Chondrocyte (in vitro differentiated cells): ENCODE measurements around the gene RSRP1. TPM values are rescaled to one million over a fixed set of nuclear protein-coding genes. Genes with fewer than 3 reads are reported as not detected.

Source experiments
- DNase-seq: peaks from one replicate; pipeline ENCODE4 v3.0.0; 2021; ENCODE audit warnings: mixed read lengths, low spot score
- H3K27ac Mint-ChIP-seq: one replicate; pipeline ENCODE4 v1.8.0; 2021; ENCODE audit warnings: mild to moderate bottlenecking, moderate library complexity, mixed read lengths; ENCODE audit not compliant: unreplicated experiment
- H3K27me3 Mint-ChIP-seq: 2 replicates; pipeline ENCODE4 v1.8.0; 2021; ENCODE audit warnings: low read depth, mixed read lengths
- H3K36me3 Mint-ChIP-seq: 2 replicates; pipeline ENCODE4 v1.8.0; 2021; ENCODE audit warnings: low read depth, mixed read lengths
- H3K4me1 Mint-ChIP-seq: 2 replicates; pipeline ENCODE4 v1.8.0; 2021; ENCODE audit warnings: low read depth, mild to moderate bottlenecking, mixed read lengths
- H3K4me3 Mint-ChIP-seq: one replicate; pipeline ENCODE4 v1.8.0; 2021; ENCODE audit warnings: mild to moderate bottlenecking, moderate library complexity, mixed read lengths; ENCODE audit not compliant: unreplicated experiment
- H3K9me3 Mint-ChIP-seq: 2 replicates; pipeline ENCODE4 v1.8.0; 2021; ENCODE audit warnings: low read depth, mixed read lengths
- total RNA-seq: library from RNA; stranded (reverse); gene quantifications from 3 replicates; pipeline ENCODE4 v1.2.1, GENCODE V29; 2021
- TF ChIP-seq, protein P1 (sequence below): fragments of 200-600 bp; sonication (generic); IDR thresholded peaks from 2 replicates; pipeline ENCODE4 v1.5.0; 2021; ENCODE audit warnings: antibody characterized with exemption, mild to moderate bottlenecking, moderate library complexity

Gene RSRP1
- total RNA-seq, 1 donor from 2014 or later = 76.4 TPM

DNA sequence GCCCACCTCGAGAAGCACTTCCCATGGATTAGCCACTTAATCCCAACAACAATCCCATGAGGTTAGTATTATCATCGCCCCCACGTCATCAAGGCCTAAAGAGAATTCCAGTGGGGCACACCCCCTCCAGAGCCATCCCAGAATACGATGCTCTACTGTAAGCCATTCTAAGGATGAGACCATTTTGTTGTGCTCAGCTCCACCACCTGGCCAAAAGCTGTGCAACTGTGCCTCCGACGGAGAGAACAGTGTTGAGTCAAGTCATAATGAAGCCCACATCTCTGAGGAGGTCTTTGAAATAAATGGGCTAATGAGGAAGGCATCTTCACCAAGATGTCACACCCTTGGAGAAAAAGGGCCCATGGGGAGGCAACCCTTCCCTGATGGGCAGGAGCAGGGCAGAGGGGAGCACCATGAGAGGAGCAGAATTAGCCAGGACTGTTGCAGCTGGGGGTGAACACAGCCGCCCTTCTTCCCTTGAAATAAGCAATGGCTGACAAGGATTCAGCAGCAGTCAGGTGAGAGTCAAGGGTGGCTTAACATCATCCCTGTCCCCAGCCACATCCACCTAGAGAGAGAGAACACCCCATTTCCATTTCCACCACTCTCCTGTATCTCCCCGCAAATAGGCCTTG, 29.5 kb downstream of the RSRP1 start:
- DNase-seq = no peak
- Mint-ChIP-seq H3K27me3 (peaks cover under 1% of the 10 kb centered on the region), H3K36me3 (peaks cover 10% of the 10 kb centered on the region), H3K9me3 (no peaks in the 10 kb centered on the region), H3K4me1 (no peaks in the 10 kb centered on the region), H3K4me3 (no peak overlapping the region), H3K27ac (no peak overlapping the region)
- TF ChIP-seq, protein P1, sequence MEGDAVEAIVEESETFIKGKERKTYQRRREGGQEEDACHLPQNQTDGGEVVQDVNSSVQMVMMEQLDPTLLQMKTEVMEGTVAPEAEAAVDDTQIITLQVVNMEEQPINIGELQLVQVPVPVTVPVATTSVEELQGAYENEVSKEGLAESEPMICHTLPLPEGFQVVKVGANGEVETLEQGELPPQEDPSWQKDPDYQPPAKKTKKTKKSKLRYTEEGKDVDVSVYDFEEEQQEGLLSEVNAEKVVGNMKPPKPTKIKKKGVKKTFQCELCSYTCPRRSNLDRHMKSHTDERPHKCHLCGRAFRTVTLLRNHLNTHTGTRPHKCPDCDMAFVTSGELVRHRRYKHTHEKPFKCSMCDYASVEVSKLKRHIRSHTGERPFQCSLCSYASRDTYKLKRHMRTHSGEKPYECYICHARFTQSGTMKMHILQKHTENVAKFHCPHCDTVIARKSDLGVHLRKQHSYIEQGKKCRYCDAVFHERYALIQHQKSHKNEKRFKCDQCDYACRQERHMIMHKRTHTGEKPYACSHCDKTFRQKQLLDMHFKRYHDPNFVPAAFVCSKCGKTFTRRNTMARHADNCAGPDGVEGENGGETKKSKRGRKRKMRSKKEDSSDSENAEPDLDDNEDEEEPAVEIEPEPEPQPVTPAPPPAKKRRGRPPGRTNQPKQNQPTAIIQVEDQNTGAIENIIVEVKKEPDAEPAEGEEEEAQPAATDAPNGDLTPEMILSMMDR = no peak

DNA sequence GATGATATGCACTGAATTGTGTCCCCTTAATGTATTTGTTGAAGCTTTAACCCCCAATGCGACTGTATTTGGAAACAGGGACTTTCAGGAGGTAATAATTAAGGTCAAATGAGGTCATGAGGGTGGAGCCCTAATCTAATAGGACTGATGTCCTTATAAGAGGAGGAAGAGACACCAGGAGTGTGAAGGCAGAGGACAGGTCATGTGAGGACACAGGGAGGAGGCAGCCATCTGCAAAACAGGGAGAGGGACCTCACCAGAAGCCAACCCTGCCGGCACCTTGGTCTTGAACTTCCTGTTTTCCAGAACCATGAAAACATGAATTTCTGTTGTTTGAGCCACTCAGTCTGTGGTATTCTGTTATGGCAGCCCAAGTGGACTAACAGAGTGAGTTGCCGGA, 30.2 kb downstream of the RSRP1 start:
- H3K27ac Mint-ChIP-seq = no peak overlapping the region
- no peaks in the 10 kb centered on the region for H3K4me1 Mint-ChIP-seq
- H3K36me3 Mint-ChIP-seq = peaks cover 9% of the 10 kb centered on the region
- peaks cover 3% of the 10 kb centered on the region for H3K27me3 Mint-ChIP-seq
- no peak overlapping the region for H3K4me3 Mint-ChIP-seq
- no peak for DNase-seq
- no peaks in the 10 kb centered on the region for H3K9me3 Mint-ChIP-seq
- TF ChIP-seq, protein P1 = no peak

DNA sequence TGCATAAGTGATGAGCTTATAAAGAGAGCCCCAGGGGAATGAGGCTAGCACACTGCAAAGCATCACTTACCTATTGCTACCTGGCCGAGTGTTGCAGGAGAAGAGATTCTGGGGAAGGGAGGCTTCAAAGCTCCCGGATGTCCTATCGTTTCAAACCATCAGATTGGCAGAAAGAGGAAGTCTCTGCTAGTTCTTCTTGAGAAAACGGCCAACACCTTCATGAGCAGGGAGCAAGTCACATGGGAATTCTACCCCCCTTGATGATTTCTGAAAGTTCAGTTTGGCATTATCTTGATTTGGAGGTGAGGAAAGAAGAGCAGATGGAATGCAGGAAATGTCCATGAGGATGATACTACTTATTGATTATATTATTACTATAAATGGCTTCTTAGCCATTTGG, 31.1 kb downstream of the RSRP1 start:
- Mint-ChIP-seq H3K4me3 (no peak overlapping the region), H3K4me1 (no peaks in the 10 kb centered on the region), H3K36me3 (peaks cover 4% of the 10 kb centered on the region), H3K9me3 (no peaks in the 10 kb centered on the region), H3K27me3 (peaks cover 4% of the 10 kb centered on the region), H3K27ac (no peak overlapping the region)
- DNase-seq = no peak
- TF ChIP-seq, protein P1 = no peak

DNA sequence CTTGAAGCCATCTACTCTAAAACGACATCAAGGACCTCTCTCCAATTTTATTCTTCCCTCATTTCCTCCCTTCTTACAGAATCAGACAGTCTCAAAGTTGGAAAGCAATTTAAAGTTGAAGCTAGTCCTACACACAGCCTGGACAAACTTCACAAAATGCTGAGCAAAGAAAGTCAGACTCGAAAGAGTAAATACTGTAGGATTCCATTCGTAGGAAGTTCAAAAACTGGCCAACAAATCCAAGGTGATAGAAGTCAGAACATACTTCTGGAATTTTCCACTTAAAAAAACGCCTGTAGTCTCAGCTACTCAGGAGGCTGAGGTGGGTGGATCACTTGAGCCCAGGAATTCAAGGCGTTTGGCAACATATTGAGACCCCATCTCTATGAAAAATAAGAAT, 34.5 kb downstream of the RSRP1 start:
- Mint-ChIP-seq H3K4me1 (peaks cover 5% of the 10 kb centered on the region), H3K4me3 (no peak overlapping the region), H3K9me3 (no peaks in the 10 kb centered on the region), H3K27ac (no peak overlapping the region), H3K27me3 (peaks cover 8% of the 10 kb centered on the region), H3K36me3 (no peaks in the 10 kb centered on the region)
- no peak for DNase-seq
- TF ChIP-seq, protein P1 = no peak

DNA sequence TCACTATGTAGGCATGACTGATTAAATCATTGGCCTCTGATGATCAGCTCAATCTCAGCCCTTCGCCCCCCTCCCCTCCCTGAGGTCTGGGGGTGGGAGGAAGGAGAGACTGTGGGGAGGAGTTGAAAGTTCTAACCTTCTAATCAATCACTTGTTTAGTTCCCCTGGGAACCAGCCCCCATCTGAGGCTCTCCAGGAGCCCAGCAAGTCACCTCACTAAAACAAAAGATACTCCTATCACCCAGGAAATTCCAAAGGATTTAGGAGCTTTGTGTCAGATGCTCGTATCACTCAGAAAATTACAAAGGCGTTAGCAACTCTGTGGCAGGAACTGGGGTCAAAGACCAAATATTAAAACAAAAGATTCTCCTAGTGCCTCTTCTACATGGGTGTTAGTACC, 36.5 kb downstream of the RSRP1 start:
- Mint-ChIP-seq H3K27ac (no peak overlapping the region), H3K27me3 (peaks cover 11% of the 10 kb centered on the region), H3K9me3 (no peaks in the 10 kb centered on the region), H3K4me1 (peaks cover 5% of the 10 kb centered on the region), H3K4me3 (no peak overlapping the region), H3K36me3 (no peaks in the 10 kb centered on the region)
- no peak for DNase-seq
- TF ChIP-seq, protein P1 = no peak
